ENCODE results near the gene LSM10. TPM values are rescaled to one million over a fixed set of nuclear protein-coding genes. Genes with fewer than 3 reads are reported as not detected.
A peak's percentile ranks its signal among the peaks of the same experiment; 100 is the strongest.

Gene LSM10
- total and polyA plus RNA-seq, 9 of the 15 experiments (the other 6 are each of a cell fraction or from before 2014, with no cell fraction given): 13.2 to 146 (median 68.9) TPM

- peak; percentile 79 for TF ChIP-seq ZNF592 (IDR thresholded peaks at IDR 0.05)
- no peak for TF ChIP-seq ZSCAN29 (IDR thresholded peaks at IDR 0.05)
- no peak for TF ChIP-seq HES1 (IDR thresholded peaks at IDR 0.05; ENCODE audit: low read depth)
- TF ChIP-seq MAX (CRISPR knock-in tag; IDR thresholded peaks at IDR 0.05): peak; percentile 46
- TF ChIP-seq ELK1 (CRISPR knock-in tag; IDR thresholded peaks at IDR 0.05): no peak
- peak; percentile 48 for TF ChIP-seq BRD9 (IDR thresholded peaks at IDR 0.05; ENCODE audit: low read depth, partially characterized antibody)
- TF ChIP-seq TAF7 (tag; IDR thresholded peaks at IDR 0.05): peak; percentile 44; the same call in 1 of the 2 replicates
- peak in 1 of 2 experiments; percentile 63; a peak in 1 of 4 replicates for TF ChIP-seq ZNF318 (IDR thresholded peaks at IDR 0.05; ENCODE audit: borderline replicate concordance in 1 of 2, low read depth in 1 of 2)
- 0 out of 4 replicates have a peak, but pooled peaks of 1 of the 2 experiments have one; percentile 2 for TF ChIP-seq RCOR1 (IDR thresholded peaks at IDR 0.05; ENCODE audit: borderline replicate concordance in 1 of 2, low read depth in 2 of 2, low read length in 2 of 2)
- TF ChIP-seq ATF7 (IDR thresholded peaks at IDR 0.05): peak; percentile 22; the same call in 1 of the 2 replicates
Observed at GRCh38 chr1:36387141-36387949, 10.4 kb downstream of the LSM10 start (continued).

Data from K562 (cell line).